Measurements from ENCODE around the gene FTO.
A peak's percentile ranks its signal among the peaks of the same experiment; 100 is the strongest.

Gene FTO

DNA sequence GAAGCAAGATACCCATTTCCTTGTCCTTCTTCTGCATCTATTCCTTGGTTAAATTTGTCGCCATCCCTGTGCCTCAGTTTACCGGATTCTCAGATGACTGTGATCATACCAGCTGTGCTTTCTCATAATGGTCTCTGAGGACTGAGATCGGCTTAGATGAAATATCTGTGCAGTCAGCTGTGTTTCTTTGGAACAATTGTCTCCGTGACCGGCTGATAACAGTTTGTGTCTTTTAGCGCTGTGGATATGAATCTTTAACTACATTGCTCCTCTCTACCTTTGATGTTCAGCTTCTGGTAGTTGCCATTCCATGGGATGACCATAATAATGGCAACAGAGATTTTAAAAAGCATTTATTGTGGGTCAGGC, 473 bp downstream of the FTO start:
- H3K27ac ChIP-seq (replicated peaks; ENCODE audit: low read length), result no peak overlapping the region
- no peak overlapping the region for H2BK120ac ChIP-seq (ENCODE audit: low read depth, low read length)
- peak overlapping the region; percentile 76 for H2AFZ ChIP-seq (ENCODE audit: low read length)
- H3K9me3 ChIP-seq (replicated peaks in 1 of 2; ENCODE audit: control insufficient read depth in 2 of 2, insufficient read depth in 1 of 2, low read depth in 1 of 2, low read length in 2 of 2), result peaks cover 0 to 7% of the 10 kb centered on the region in 2 donors
- no peak overlapping the region for H4K91ac ChIP-seq (ENCODE audit: low read depth, low read length, poor library complexity)
- H2BK15ac ChIP-seq (ENCODE audit: low read length), result no peak overlapping the region
- DNase-seq (ENCODE audit: low spot score), result no peak
- H3K4me1 ChIP-seq (ENCODE audit: control insufficient read depth in 2 of 2, insufficient read depth in 1 of 2, low read depth in 1 of 2, low read length in 2 of 2), result peaks cover 2 to 3% of the 10 kb centered on the region in 2 donors
- H3K23ac ChIP-seq (ENCODE audit: low read depth, low read length, poor library complexity), result no peak overlapping the region
- H3K36me3 ChIP-seq (replicated peaks in 1 of 2; ENCODE audit: control insufficient read depth in 2 of 2, insufficient read depth in 2 of 2, low read length in 2 of 2), result peaks cover 3 to 26% of the 10 kb centered on the region in 2 donors
- peak overlapping the region; percentile 77 to 90 for H3K4me3 ChIP-seq (ENCODE audit: low read length in 2 of 2)
- no peak overlapping the region for H3K14ac ChIP-seq (ENCODE audit: low read length)
- H3K9ac ChIP-seq (ENCODE audit: low read depth, low read length, poor library complexity), result peak overlapping the region; percentile 46
- H2AK5ac ChIP-seq (ENCODE audit: low read depth, low read length), result no peak overlapping the region
- H3K18ac ChIP-seq (ENCODE audit: low read length), result no peak overlapping the region
- H4K8ac ChIP-seq (ENCODE audit: low read depth, low read length), result no peak overlapping the region
- H2BK5ac ChIP-seq (ENCODE audit: low read length), result no peak overlapping the region
- no CpG with 5 or more reads among the region's 6 CpGs for WGBS, 2 donors (ENCODE audit: extremely low coverage in 2 of 2, insufficient read length in 2 of 2, insufficient replicate concordance in 1 of 2)
- H3K79me1 ChIP-seq (ENCODE audit: low read depth, low read length), result peaks cover 5% of the 10 kb centered on the region
- H3K4me2 ChIP-seq (ENCODE audit: insufficient read depth, low read length, poor library complexity, severe bottlenecking), result peak overlapping the region; percentile 59
- H2BK12ac ChIP-seq (ENCODE audit: low read length), result no peak overlapping the region
- no peak overlapping the region for H3K4ac ChIP-seq (ENCODE audit: low read length)
- H3K27me3 ChIP-seq (ENCODE audit: control insufficient read depth in 3 of 3, insufficient read depth in 3 of 3, low read depth in 1 of 3, low read length in 3 of 3), result no peaks in the 10 kb centered on the region

- Histone ChIP-seq H3K14ac (ENCODE audit: low read length) (no peak overlapping the region), H2BK5ac (ENCODE audit: low read length) (no peak overlapping the region), H2BK120ac (ENCODE audit: low read depth, low read length) (no peak overlapping the region), H4K8ac (ENCODE audit: low read depth, low read length) (no peak overlapping the region), H4K91ac (ENCODE audit: low read depth, low read length, poor library complexity) (no peak overlapping the region), H3K18ac (ENCODE audit: low read length) (no peak overlapping the region), H3K36me3 (replicated peaks in 1 of 2; ENCODE audit: control insufficient read depth in 2 of 2, insufficient read depth in 2 of 2, low read length in 2 of 2) (peaks cover 0 to 5% of the 10 kb centered on the region in 2 donors), H3K9me3 (replicated peaks in 1 of 2; ENCODE audit: control insufficient read depth in 2 of 2, insufficient read depth in 1 of 2, low read depth in 1 of 2, low read length in 2 of 2) (peaks cover 0 to 7% of the 10 kb centered on the region in 2 donors), H2BK15ac (ENCODE audit: low read length) (no peak overlapping the region), H3K4me1 (ENCODE audit: control insufficient read depth in 2 of 2, insufficient read depth in 1 of 2, low read depth in 1 of 2, low read length in 2 of 2) (peaks cover 2 to 3% of the 10 kb centered on the region in 2 donors), H2AK5ac (ENCODE audit: low read depth, low read length) (no peak overlapping the region), H3K9ac (ENCODE audit: low read depth, low read length, poor library complexity) (no peak overlapping the region), H2AFZ (ENCODE audit: low read length) (no peak overlapping the region), H3K23ac (ENCODE audit: low read depth, low read length, poor library complexity) (no peak overlapping the region), H3K4ac (ENCODE audit: low read length) (no peak overlapping the region), H3K27me3 (ENCODE audit: control insufficient read depth in 3 of 3, insufficient read depth in 3 of 3, low read depth in 1 of 3, low read length in 3 of 3) (no peaks in the 10 kb centered on the region), H3K4me3 (ENCODE audit: low read length in 2 of 2) (no peak overlapping the region), H2BK12ac (ENCODE audit: low read length) (no peak overlapping the region), H3K79me1 (ENCODE audit: low read depth, low read length) (peaks cover 5% of the 10 kb centered on the region), H3K27ac (replicated peaks; ENCODE audit: low read length) (no peak overlapping the region), H3K4me2 (ENCODE audit: insufficient read depth, low read length, poor library complexity, severe bottlenecking) (no peak overlapping the region)
- WGBS, 2 donors (ENCODE audit: extremely low coverage in 2 of 2, insufficient read length in 2 of 2, insufficient replicate concordance in 1 of 2), result no CpG with 5 or more reads among the region's 3 CpGs
- DNase-seq (ENCODE audit: low spot score), result no peak
Observed at GRCh38 chr16:53707671-53708070, 3.7 kb downstream of the FTO start.

DNA sequence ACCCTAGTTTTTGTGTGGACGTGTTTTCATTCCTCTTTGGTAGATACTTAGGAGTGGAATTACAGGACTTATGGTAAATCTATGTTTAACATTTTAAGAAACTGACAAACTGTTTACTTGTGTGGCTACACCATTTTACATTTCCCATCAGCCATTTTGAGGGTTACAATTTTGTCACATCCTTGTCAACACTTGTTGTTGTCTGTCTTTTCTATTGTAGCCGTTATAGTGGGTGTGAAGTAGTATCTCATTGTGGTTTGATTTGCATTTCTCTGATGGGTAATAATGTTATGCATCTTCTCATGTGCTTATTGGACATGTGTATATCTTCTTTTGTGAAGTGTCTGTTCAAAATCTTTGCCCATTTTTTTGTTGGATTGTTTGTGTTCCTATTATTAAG, 4.5 kb downstream of the FTO start:
- no peaks in the 10 kb centered on the region for H3K27me3 ChIP-seq (ENCODE audit: control insufficient read depth in 3 of 3, insufficient read depth in 3 of 3, low read depth in 1 of 3, low read length in 3 of 3)
- H3K23ac ChIP-seq (ENCODE audit: low read depth, low read length, poor library complexity), result no peak overlapping the region
- H2BK15ac ChIP-seq (ENCODE audit: low read length), result no peak overlapping the region
- no peak overlapping the region for H2BK120ac ChIP-seq (ENCODE audit: low read depth, low read length)
- H3K36me3 ChIP-seq (replicated peaks in 1 of 2; ENCODE audit: control insufficient read depth in 2 of 2, insufficient read depth in 2 of 2, low read length in 2 of 2), result peaks cover 0 to 3% of the 10 kb centered on the region in 2 donors
- WGBS, 2 donors (ENCODE audit: extremely low coverage in 2 of 2, insufficient read length in 2 of 2, insufficient replicate concordance in 1 of 2), result no CpG with 5 or more reads among the region's 2 CpGs
- H3K9ac ChIP-seq (ENCODE audit: low read depth, low read length, poor library complexity), result no peak overlapping the region
- H4K8ac ChIP-seq (ENCODE audit: low read depth, low read length), result no peak overlapping the region
- peaks cover 0 to 7% of the 10 kb centered on the region in 2 donors for H3K9me3 ChIP-seq (replicated peaks in 1 of 2; ENCODE audit: control insufficient read depth in 2 of 2, insufficient read depth in 1 of 2, low read depth in 1 of 2, low read length in 2 of 2)
- no peak overlapping the region for H3K27ac ChIP-seq (replicated peaks; ENCODE audit: low read length)
- no peak overlapping the region for H2AK5ac ChIP-seq (ENCODE audit: low read depth, low read length)
- H3K18ac ChIP-seq (ENCODE audit: low read length), result no peak overlapping the region
- peaks cover 2 to 3% of the 10 kb centered on the region in 2 donors for H3K4me1 ChIP-seq (ENCODE audit: control insufficient read depth in 2 of 2, insufficient read depth in 1 of 2, low read depth in 1 of 2, low read length in 2 of 2)
- peaks cover 3% of the 10 kb centered on the region for H3K79me1 ChIP-seq (ENCODE audit: low read depth, low read length)
- no peak overlapping the region for H3K4me2 ChIP-seq (ENCODE audit: insufficient read depth, low read length, poor library complexity, severe bottlenecking)
- no peak overlapping the region for H3K4me3 ChIP-seq (ENCODE audit: low read length in 2 of 2)
- H3K4ac ChIP-seq (ENCODE audit: low read length), result no peak overlapping the region
- no peak overlapping the region for H3K14ac ChIP-seq (ENCODE audit: low read length)
- no peak for DNase-seq (ENCODE audit: low spot score)
- no peak overlapping the region for H2BK12ac ChIP-seq (ENCODE audit: low read length)
- no peak overlapping the region for H2BK5ac ChIP-seq (ENCODE audit: low read length)
- no peak overlapping the region for H4K91ac ChIP-seq (ENCODE audit: low read depth, low read length, poor library complexity)
- H2AFZ ChIP-seq (ENCODE audit: low read length), result no peak overlapping the region

DNA sequence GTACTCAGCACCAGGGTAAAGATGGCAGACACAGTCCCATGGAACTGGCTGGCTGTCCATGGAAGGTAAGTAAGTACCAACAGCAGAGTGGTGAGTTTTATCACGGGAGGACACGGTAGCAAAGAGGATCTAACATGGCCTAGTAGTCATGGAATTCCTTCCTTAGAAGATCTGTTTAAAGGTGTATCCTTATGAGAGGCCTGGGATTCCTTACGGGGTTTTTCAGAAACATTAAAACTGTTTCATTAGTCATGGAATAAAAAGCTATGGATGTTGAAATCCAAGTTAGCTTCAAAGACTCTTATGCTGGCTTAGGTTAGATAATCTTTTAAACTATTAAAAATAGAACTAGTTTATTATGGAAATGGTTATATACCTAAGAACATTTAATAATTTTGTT, 7.4 kb downstream of the FTO start:
- H2AFZ ChIP-seq (ENCODE audit: low read length), result no peak overlapping the region
- H4K91ac ChIP-seq (ENCODE audit: low read depth, low read length, poor library complexity), result no peak overlapping the region
- DNase-seq (ENCODE audit: low spot score), result no peak
- peaks cover 0 to 3% of the 10 kb centered on the region in 2 donors for H3K36me3 ChIP-seq (replicated peaks in 1 of 2; ENCODE audit: control insufficient read depth in 2 of 2, insufficient read depth in 2 of 2, low read length in 2 of 2)
- H3K14ac ChIP-seq (ENCODE audit: low read length), result no peak overlapping the region
- H2BK120ac ChIP-seq (ENCODE audit: low read depth, low read length), result no peak overlapping the region
- no peak overlapping the region for H4K8ac ChIP-seq (ENCODE audit: low read depth, low read length)
- peaks cover 0 to 7% of the 10 kb centered on the region in 2 donors for H3K9me3 ChIP-seq (replicated peaks in 1 of 2; ENCODE audit: control insufficient read depth in 2 of 2, insufficient read depth in 1 of 2, low read depth in 1 of 2, low read length in 2 of 2)
- no peak overlapping the region for H3K4ac ChIP-seq (ENCODE audit: low read length)
- H3K79me1 ChIP-seq (ENCODE audit: low read depth, low read length), result peaks cover 2% of the 10 kb centered on the region
- H3K9ac ChIP-seq (ENCODE audit: low read depth, low read length, poor library complexity), result no peak overlapping the region
- H2BK15ac ChIP-seq (ENCODE audit: low read length), result no peak overlapping the region
- no CpG with 5 or more reads among the region's 3 CpGs for WGBS, 2 donors (ENCODE audit: extremely low coverage in 2 of 2, insufficient read length in 2 of 2, insufficient replicate concordance in 1 of 2)
- H2BK5ac ChIP-seq (ENCODE audit: low read length), result no peak overlapping the region
- H3K23ac ChIP-seq (ENCODE audit: low read depth, low read length, poor library complexity), result no peak overlapping the region
- H2BK12ac ChIP-seq (ENCODE audit: low read length), result no peak overlapping the region
- no peak overlapping the region for H3K27ac ChIP-seq (replicated peaks; ENCODE audit: low read length)
- H3K27me3 ChIP-seq (ENCODE audit: control insufficient read depth in 3 of 3, insufficient read depth in 3 of 3, low read depth in 1 of 3, low read length in 3 of 3), result no peaks in the 10 kb centered on the region
- H3K4me2 ChIP-seq (ENCODE audit: insufficient read depth, low read length, poor library complexity, severe bottlenecking), result no peak overlapping the region
- no peak overlapping the region for H2AK5ac ChIP-seq (ENCODE audit: low read depth, low read length)
- H3K4me3 ChIP-seq (ENCODE audit: low read length in 2 of 2), result no peak overlapping the region
- H3K18ac ChIP-seq (ENCODE audit: low read length), result no peak overlapping the region
- H3K4me1 ChIP-seq (ENCODE audit: control insufficient read depth in 2 of 2, insufficient read depth in 1 of 2, low read depth in 1 of 2, low read length in 2 of 2), result peaks cover 0 to 10% of the 10 kb centered on the region in 2 donors

Measured in neuronal stem cell (in vitro differentiated cells).